RWPE2 (cell line): ENCODE data around the gene RAPGEF4.
A peak's percentile ranks its signal among the peaks of the same experiment; 100 is the strongest.

Experiments used
- ATAC-seq: fragments of 200-7000 bp; cut with Tn5 transposase; 3 replicates; pipeline ENCODE4 v1.9.1; 2021; ENCODE audit warnings: low read depth
- DNase-seq: peaks from one replicate; pipeline ENCODE4 v3.0.0-alpha.2; 2020; ENCODE audit warnings: low spot score
- H3K27ac ChIP-seq: fragments of 450-650 bp; 2 replicates; pipeline ENCODE4 v1.5.1; 2017; ENCODE audit warnings: mild to moderate bottlenecking; ENCODE audit not compliant: poor library complexity, severe bottlenecking
- H3K27me3 ChIP-seq: fragments of 250-450 bp; sonication (Bioruptor Pico); 2 replicates; pipeline ENCODE4 v1.5.1; 2021; ENCODE audit warnings: mild to moderate bottlenecking, moderate library complexity; ENCODE audit not compliant: insufficient read depth, poor library complexity, severe bottlenecking
- H3K36me3 ChIP-seq: fragments of 250-450 bp; sonication (Bioruptor Pico); 2 replicates; pipeline ENCODE4 v1.5.1; 2020; ENCODE audit warnings: low read depth, mild to moderate bottlenecking, moderate library complexity
- H3K4me1 ChIP-seq: fragments of 250-450 bp; sonication (Bioruptor Pico); 2 replicates; pipeline ENCODE4 v1.5.1; 2021; ENCODE audit warnings: mild to moderate bottlenecking, moderate library complexity; ENCODE audit not compliant: insufficient read depth, poor library complexity, severe bottlenecking
- H3K4me3 ChIP-seq: fragments of 250-450 bp; sonication (Bioruptor Pico); 2 replicates; pipeline ENCODE4 v1.5.1; 2021; ENCODE audit warnings: mild to moderate bottlenecking, moderate library complexity; ENCODE audit not compliant: severe bottlenecking
- H3K9me3 ChIP-seq: fragments of 250-450 bp; sonication (Bioruptor Pico); 2 replicates; pipeline ENCODE4 v1.5.1; 2021; ENCODE audit warnings: mild to moderate bottlenecking, moderate library complexity; ENCODE audit not compliant: severe bottlenecking
- CTCF ChIP-seq: fragments of 450-650 bp; IDR thresholded peaks from one replicate; pipeline ENCODE4 v1.5.1; 2017; ENCODE audit warnings: mild to moderate bottlenecking, moderate library complexity; ENCODE audit not compliant: poor library complexity, severe bottlenecking

RAPGEF4 gene

GRCh38 chr2:173030561-173031490, 295.2 kb downstream of the RAPGEF4 start:
- H3K27me3 ChIP-seq: no peaks in the 10 kb centered on the region
- peaks cover 11% of the 10 kb centered on the region for H3K4me1 ChIP-seq
- H3K27ac ChIP-seq: peak overlapping the region; percentile 29
- no peaks in the 10 kb centered on the region for H3K9me3 ChIP-seq
- TF ChIP-seq CTCF: no peak
- ATAC-seq: peak; percentile 80
- no peak for DNase-seq
- no peak overlapping the region for H3K4me3 ChIP-seq
- no peaks in the 10 kb centered on the region for H3K36me3 ChIP-seq

GRCh38 chr2:173032032-173032431, 296.4 kb downstream of the RAPGEF4 start:
- Histone ChIP-seq H3K4me3 (no peak overlapping the region), H3K4me1 (peaks cover 11% of the 10 kb centered on the region), H3K27me3 (no peaks in the 10 kb centered on the region), H3K36me3 (no peaks in the 10 kb centered on the region), H3K9me3 (no peaks in the 10 kb centered on the region), H3K27ac (no peak overlapping the region)
- no peak for TF ChIP-seq CTCF
- DNase-seq: no peak
- ATAC-seq: no peak

GRCh38 chr2:173033084-173033483, 297.4 kb downstream of the RAPGEF4 start:
- no peaks in the 10 kb centered on the region for H3K9me3 ChIP-seq
- ATAC-seq (no peak), DNase-seq (no peak)
- H3K36me3 ChIP-seq: no peaks in the 10 kb centered on the region
- no peak overlapping the region for H3K27ac ChIP-seq
- no peak for TF ChIP-seq CTCF
- no peak overlapping the region for H3K4me3 ChIP-seq
- H3K4me1 ChIP-seq: peaks cover 11% of the 10 kb centered on the region
- H3K27me3 ChIP-seq: no peaks in the 10 kb centered on the region

- DNase-seq: no peak
- Histone ChIP-seq H3K9me3 (no peaks in the 10 kb centered on the region), H3K4me1 (peaks cover 11% of the 10 kb centered on the region), H3K27ac (no peak overlapping the region), H3K27me3 (no peaks in the 10 kb centered on the region), H3K36me3 (no peaks in the 10 kb centered on the region), H3K4me3 (no peak overlapping the region)
- TF ChIP-seq CTCF: no peak
- ATAC-seq: no peak
These were observed 298.5 kb downstream of the RAPGEF4 start for GRCh38 chr2:173034143-173034542.
